ENCODE data around the gene PIGQ.

The PIGQ gene

DNA sequence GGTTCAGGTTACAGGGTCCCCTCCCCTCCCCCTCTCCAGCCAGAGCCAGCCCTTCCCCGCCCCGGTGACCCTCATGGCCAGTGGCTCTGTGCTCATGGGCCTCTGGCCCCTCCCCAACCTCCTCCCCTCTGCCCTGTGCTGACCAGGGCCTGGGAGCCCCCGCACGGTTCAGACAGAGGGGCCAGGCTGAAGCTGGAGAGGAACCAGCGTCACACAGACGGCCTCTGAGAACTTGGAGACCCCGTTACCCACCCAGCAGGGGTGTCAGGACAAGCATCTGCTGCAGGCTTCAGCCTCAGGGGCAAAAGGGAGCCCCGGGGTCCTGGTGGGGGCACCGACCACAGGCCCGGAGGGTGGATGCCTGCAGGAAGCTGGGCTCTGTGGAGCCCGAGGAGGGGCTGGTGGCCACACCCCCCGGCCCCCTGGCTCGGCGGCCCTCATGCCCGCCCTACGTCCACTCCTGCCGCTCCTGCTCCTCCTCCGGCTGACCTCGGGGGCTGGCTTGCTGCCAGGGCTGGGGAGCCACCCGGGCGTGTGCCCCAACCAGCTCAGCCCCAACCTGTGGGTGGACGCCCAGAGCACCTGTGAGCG lies 61.1 kb downstream of the PIGQ start, which contains the start of gene WFIKKN1:
Gene WFIKKN1, plus strand, starts transcription at position 171 of the 591 bp plus-strand sequence. Its CDS starts 269 bp downstream, at position 440.
- no peak for DNase-seq

DNA sequence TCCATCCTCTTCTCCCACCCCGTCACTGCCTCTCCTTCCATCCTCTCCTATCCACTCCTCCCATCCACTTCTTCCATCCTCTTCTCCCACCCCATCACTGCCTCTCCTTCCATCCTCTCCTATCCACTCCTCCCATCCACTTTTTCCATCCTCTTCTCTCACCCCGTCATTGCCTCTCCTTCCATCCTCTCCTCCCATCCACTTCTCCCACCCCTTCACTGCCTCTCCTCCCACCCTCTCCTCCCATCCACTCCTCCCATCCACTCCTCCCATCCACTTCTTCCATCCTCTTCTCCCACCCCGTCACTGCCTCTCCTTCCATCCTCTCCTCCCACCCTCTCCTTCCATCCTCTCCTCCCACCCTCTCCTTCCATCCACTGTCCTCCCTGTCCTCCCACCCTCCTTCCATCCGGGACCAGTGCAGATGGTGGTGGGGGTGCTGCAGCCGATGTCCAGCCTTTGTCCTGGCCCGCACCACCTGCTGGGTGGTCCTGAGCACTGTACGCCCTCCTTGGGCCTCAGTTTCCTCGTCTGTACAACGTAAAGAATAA lies 62.1 kb downstream of the PIGQ start:
- DNase-seq, result no peak

- DNase-seq, result no peak
Measured at GRCh38 chr16:632486-633335, 62.9 kb downstream of the PIGQ start.

GRCh38 chr16:633336-634050 lies 63.7 kb downstream of the PIGQ start:
- DNase-seq, result no peak
